AG04450 (cell line): ENCODE measurements around the gene PLEKHH1. TPM values are rescaled to one million over a fixed set of nuclear protein-coding genes. Genes with fewer than 3 reads are reported as not detected.

ENCODE experiments used
- CTCF ChIA-PET: fragments of 300-600, 350-600 bp; formaldehyde crosslinking; extraction: SDS; loops from one replicate; lab custom pipeline; 2022; ENCODE audit warnings: antibody characterized with exemption, inconsistent platforms; lab: Charles Lee
- POLR2A ChIA-PET: fragments of 350-600 bp; formaldehyde crosslinking; extraction: SDS; loops from one replicate; lab custom pipeline; 2021; ENCODE audit warnings: antibody characterized with exemption, inconsistent platforms; lab: Yijun Ruan, JAX
- DNase-seq: peaks from one replicate; pipeline ENCODE4 v3.0.0-alpha.2; 2011; ENCODE audit warnings: low read depth, low spot score
- H3K27ac ChIP-seq: one replicate; pipeline ENCODE4 v1.5.1; 2012; ENCODE audit warnings: low read depth, low read length, control low read depth
- H3K27me3 ChIP-seq: one replicate; pipeline ENCODE4 v1.6.0; 2012; ENCODE audit warnings: low read length; ENCODE audit not compliant: control insufficient read depth, insufficient read depth
- H3K4me3 ChIP-seq: 2 replicates; pipeline ENCODE4 v1.5.1; 2011; ENCODE audit warnings: mild to moderate bottlenecking, low read depth, low read length, control low read depth
- H3K9me3 ChIP-seq: 2 replicates; pipeline ENCODE4 v1.5.1; 2012; ENCODE audit warnings: low read length; ENCODE audit not compliant: control insufficient read depth, insufficient read depth
- CTCF ChIP-seq: IDR thresholded peaks from 2 replicates; pipeline ENCODE4 v1.5.1; 2011; ENCODE audit warnings: low read depth, low read length, control low read depth, inconsistent platforms
- polyA plus RNA-seq: library from polyadenylated mRNA; depleted of rRNA; stranded (reverse); fragments of >200 nt; gene quantifications from 2 replicates; pipeline ENCODE4 v1.2.3, GENCODE V29; 2011

Gene PLEKHH1
- polyA plus RNA-seq, 1 experiment = 0.19 TPM

- no peak for DNase-seq
- ChIA-PET CTCF (interaction anchor here (1.0 to 8.3 kb wide), 3 partner anchors 123 to 154 kb away, joined by 3 to 208 read pairs (median 8); partner anchors contain the start of gene RDH12), POLR2A (no interaction called here)
- TF ChIP-seq CTCF = no peak
- Histone ChIP-seq H3K27ac (no peak overlapping the region), H3K27me3 (peaks cover 11% of the 10 kb centered on the region), H3K4me3 (no peak overlapping the region), H3K9me3 (no peaks in the 10 kb centered on the region)
Observed at GRCh38 chr14:67579040-67579439, 46.0 kb downstream of the PLEKHH1 start.

DNA sequence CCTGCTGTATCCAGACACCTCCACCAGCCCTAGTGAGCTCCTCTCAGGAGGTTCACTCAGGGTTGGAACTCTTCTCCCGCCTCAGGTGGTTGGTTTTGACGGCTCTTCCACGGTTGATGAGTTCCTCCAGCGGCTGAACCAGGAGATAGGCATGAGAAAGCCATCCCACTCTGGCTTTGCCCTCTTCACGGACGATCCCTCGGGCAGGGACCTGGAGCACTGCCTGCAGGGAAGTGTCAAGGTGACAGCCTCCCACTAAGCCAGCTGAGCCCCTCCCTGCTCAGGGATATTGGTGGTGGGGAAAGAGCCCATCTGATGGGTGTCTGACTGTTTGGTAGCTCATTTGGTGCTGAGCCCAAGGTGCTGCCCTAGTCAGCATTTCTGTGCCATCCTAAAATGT is 46.5 kb downstream of the PLEKHH1 start:
- H3K27me3 ChIP-seq = peaks cover 10% of the 10 kb centered on the region
- POLR2A ChIA-PET = no interaction called here
- CTCF ChIA-PET = interaction anchor here (0.8 to 8.3 kb wide), 2 partner anchors 9 to 122 kb away, joined by 4 to 208 read pairs; partner anchors contain the start of gene RDH12
- no peaks in the 10 kb centered on the region for H3K9me3 ChIP-seq
- no peak for TF ChIP-seq CTCF
- H3K27ac ChIP-seq = no peak overlapping the region
- no peak overlapping the region for H3K4me3 ChIP-seq
- DNase-seq = no peak

DNA sequence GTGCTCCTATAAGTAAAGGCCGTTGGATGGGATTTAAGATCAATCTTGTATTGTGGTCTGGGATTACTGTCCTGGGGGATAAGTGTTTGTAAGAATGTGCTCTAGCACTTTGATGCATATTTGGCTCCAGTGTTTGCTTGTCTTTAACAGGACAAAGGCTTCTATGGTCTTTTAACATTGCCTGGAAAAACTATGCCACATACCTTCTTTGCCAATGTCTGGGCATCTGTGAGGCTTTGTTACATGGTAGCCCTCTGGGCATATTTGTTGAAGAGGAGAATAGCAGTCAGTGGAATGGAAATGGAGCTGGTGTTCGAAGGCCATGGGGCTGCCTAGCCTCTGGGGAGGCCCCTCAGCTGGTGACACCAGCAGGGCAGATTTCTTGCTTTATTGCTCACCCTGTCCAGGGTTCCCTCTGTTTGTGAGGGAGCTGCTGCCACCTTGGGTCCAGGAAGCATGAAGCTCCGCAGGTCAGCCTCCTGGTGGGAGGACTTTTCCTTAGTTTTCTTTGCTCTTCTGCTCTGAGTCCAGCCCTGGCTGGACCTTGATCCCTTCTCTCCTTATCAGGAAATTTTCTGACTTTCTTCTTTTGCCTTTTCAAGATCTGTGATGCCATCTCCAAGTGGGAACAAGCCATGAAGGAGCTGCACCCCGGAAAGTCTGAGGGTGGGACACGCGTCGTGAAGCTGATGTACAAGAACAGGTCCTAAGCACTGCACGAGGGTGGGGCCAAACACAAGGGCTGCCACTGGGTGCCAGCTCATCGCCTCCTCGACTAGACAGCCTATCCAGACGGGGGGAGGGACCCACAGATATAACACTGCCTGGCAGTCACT is 47.5 kb downstream of the PLEKHH1 start:
- CTCF ChIA-PET = interaction anchor here (1.6 to 8.3 kb wide), 8 partner anchors 9 to 153 kb away, joined by 3 to 208 read pairs (median 10); partner anchors contain the start of genes PIGH and RDH12
- TF ChIP-seq CTCF = no peak
- H3K4me3 ChIP-seq = no peak overlapping the region
- H3K27ac ChIP-seq = no peak overlapping the region
- H3K9me3 ChIP-seq = no peaks in the 10 kb centered on the region
- no peak for DNase-seq
- peaks cover 7% of the 10 kb centered on the region for H3K27me3 ChIP-seq
- POLR2A ChIA-PET = no interaction called here

GRCh38 chr14:67581643-67582042 is 48.6 kb downstream of the PLEKHH1 start:
- Histone ChIP-seq H3K27me3 (peaks cover 7% of the 10 kb centered on the region), H3K27ac (no peak overlapping the region), H3K4me3 (no peak overlapping the region), H3K9me3 (no peaks in the 10 kb centered on the region)
- POLR2A ChIA-PET = no interaction called here
- no peak for TF ChIP-seq CTCF
- no peak for DNase-seq
- CTCF ChIA-PET = interaction anchor here (1.4 to 8.3 kb wide), 9 partner anchors 10 to 155 kb away, joined by 3 to 208 read pairs (median 10); partner anchors contain the start of genes PIGH and RDH12

GRCh38 chr14:67582061-67582460 is 49.0 kb downstream of the PLEKHH1 start:
- no peak for TF ChIP-seq CTCF
- CTCF ChIA-PET = interaction anchor here (0.9 to 8.3 kb wide), 8 partner anchors 9 to 155 kb away, joined by 3 to 208 read pairs (median 10); partner anchors contain the start of genes PIGH and RDH12

More at GRCh38 chr14:67582061-67582460, 49.0 kb downstream of the PLEKHH1 start:
- Histone ChIP-seq H3K9me3 (no peaks in the 10 kb centered on the region), H3K27me3 (peaks cover 7% of the 10 kb centered on the region), H3K27ac (no peak overlapping the region), H3K4me3 (no peak overlapping the region)
- POLR2A ChIA-PET = no interaction called here
- DNase-seq = no peak
